Left kidney (tissue), 2 donors: ENCODE data around the gene SLC2A14. TPM values are rescaled to one million over a fixed set of nuclear protein-coding genes. Genes with fewer than 3 reads are reported as not detected.
"Not testable (repeated sequence)": the region's sequence is repeated elsewhere in the genome, so short reads cannot be mapped to it uniquely, and the experiment has no call there.

Source experiments
- DNase-seq: peaks from one replicate; pipeline ENCODE4 v3.0.0-alpha.2; 2013
- polyA plus RNA-seq: library from polyadenylated mRNA; unstranded; fragments of 120-200 nt; gene quantifications from one replicate; pipeline ENCODE4 v1.2.1, GENCODE V29; 2013; ENCODE audit not compliant: insufficient read length

SLC2A14 gene
- polyA plus RNA-seq, 1 donor = 0.67 TPM

DNA sequence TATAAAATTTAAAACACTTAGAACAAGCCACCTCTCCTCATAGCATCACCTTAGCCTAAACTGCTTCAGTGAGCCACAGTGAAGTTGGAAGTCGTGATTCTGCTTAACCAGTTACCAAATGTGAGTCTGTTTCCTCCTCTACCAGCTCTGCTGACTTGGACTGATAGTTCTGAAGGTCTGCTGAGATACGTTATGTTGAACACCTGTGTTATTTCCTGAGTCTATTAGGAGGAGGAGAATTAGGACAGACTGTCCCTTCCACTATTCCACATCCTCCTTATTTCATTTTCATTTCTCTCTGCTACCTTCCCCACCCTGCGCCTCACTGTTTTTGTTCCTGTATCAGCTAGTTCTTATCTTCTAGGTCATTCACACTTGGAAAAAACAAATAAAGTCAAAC, 2.4 kb downstream of the SLC2A14 start:
- no peak for DNase-seq

DNA sequence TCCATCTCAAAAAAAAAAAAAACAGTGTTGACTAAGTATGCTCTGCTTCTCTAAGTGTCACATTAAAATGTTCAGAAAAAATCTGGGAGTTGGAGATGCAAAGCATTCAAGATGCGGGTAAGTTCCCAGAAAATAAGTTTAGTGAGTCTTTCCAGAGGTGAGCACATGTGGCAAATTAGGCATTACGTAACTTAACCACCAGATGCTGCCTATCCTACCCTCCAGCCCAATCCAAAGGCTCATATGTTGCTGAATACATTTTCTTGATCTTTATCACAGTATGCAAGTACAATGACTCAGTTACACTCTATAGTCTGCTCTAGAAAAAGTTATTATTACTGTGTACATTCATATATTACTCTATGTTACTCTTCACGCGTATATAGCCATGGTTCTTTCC, 3.6 kb downstream of the SLC2A14 start:
- DNase-seq = no peak

DNA sequence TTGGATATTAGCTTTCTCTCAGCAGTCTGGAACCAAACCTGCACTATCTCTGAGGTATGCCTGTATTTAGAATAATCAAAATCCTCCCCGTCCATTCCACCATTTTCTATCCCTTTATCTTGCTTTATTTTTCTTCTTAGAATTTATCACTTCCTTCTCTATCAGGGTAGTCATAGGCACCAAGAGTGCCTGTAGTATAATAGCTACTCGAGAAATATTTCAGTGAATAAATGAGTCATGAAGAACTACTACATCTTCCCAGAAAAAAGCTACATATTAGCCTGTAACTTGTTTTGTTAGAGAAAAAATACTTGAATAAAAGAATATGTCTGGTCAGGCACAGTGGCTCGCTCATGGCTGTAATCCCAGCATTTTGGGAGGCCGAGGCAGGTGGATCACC, 4.3 kb downstream of the SLC2A14 start:
- DNase-seq = no peak

DNA sequence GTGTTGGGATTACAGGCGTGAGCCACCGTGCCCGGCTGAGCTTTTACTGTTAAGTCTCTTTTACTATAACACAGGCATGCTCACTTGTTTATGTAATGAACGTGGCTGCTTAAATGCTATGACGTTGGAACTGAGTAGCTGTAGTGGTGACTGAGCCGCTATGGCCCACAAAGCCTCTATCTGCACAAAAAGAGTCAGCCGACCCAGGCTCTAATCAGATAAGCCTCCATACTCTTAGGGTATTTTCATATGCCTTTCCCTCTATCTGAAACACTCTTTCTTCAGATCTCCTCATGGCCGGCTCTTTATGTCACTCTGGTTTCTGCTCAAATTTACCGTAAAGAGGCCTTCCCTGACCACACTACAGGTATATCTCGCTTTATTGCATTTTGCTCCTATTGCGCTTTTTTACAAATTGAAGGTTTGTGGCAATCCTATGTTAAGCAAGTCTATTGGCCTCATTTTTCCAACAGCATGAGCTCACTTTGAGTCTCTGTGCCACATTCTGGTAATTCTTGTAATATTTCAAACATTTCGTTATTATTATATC, 8.0 kb downstream of the SLC2A14 start:
- no peak for DNase-seq

DNA sequence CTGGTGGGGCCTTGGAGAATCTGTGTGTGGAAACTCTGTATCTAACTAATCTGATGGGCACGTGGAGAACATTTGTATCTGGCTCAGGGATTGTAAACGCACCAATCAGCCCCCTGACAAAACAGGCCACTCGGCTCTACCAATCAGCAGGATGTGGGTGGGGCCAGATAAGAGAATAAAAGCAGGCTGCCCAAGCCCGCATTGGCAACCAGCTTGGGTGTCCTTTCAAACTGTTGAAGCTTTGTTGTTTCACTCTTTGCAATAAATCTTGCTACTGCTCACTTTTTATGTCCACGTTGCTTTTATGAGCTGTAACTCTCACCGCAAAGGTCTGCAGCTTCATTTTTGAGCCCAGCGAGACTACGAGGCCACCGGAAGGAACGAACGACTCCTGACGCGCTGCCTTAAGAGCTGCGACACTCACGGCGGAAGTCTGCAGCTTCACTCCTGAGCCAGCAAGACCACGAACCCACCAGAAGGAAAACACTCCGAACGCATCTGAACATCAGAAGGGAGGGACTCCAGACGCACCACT, 9.8 kb downstream of the SLC2A14 start:
- DNase-seq = not testable (repeated sequence)

DNA sequence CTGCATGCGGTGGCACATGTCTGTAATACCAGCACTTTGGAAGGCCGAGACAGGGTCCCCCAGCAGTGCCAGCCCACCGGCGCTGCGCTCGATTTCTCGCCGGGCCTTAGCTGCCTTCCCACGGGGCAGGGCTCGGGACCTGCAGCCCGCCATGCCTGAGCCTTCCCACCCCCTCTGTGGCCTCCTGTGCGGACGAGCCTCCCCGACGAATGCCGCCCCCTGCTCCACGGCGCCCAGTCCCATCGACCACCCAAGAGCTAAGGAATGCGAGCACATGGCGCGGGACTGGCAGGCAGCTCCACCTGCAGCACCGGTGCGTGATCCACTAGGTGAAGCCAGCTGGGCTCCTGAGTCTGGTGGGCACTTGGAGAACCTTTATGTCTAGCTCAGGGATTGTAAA, 10.4 kb downstream of the SLC2A14 start:
- not testable (repeated sequence) for DNase-seq

DNA sequence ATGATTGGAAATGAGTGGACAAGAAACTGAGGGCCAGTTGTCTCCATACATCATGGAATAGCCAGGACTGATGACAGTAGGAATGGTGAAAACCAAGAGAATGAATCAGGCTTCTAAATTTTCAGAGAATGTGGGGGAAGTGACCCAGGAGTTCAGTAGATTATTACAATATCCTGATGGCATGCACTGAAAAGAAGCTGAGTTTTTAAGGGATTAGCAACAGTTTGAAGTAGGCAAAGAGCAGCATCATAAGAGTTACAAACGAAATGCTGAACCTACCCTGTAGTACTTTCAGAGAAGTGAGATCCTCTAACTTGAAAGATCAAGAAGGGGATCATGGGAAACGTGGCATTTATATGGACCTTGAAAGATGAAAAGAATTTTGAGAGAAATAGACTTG, 13.2 kb downstream of the SLC2A14 start:
- DNase-seq = no peak

DNA sequence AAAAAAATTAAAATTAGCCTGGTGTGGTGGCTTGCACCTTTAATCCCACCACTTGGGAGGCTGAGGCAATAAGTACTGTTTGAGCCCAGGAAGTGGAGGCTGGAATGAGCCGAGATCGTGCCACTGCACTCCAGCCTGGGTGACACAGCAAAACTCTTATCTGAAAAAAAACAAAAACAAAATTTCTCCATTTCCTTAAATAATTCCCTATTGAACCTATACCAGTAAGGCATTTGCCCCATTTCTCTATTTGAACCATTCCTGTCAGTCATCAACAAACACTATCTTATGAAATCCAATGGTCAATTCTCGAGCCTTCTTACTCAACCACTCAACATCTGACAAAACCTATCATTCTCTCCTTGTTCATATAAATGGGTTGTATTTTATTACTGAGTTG, 14.7 kb downstream of the SLC2A14 start:
- no peak for DNase-seq

DNA sequence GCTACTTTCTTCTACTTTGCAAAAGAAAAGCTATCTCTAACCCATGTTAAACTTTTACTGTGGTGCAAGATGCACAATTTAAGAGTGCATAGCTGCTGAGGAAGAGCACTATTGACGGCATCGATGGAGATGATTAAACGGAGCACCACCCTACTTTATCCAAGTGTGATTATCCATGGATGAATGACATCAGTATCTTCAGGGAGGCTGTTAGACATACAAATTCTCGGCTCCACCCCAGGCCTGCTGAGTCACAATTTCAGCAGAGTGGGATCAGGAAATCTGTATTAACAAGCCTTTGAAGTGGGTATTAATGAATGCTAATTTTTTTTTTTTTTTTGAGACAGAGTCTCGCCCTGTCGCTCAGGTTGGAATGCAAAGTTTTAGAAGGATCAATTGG, 16.2 kb downstream of the SLC2A14 start:
- DNase-seq = no peak

DNA sequence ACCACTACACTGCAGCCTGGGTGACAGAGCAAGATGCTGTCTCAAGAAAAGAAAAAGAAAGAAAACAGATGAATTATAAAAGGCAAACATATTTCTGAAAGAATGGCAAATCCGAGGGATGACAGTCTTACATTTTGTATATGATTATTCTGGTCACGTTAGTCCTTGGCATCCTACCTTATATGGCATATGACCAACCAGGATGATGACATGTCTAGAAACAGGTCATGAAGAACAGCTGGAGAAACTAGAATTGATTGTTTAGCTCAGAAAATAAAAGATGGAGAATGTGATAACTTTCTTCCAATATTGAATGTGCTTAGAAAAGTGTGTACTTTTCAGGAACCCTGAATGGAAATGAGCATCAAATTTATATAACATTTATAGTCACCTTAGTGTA, 19.2 kb downstream of the SLC2A14 start:
- no peak for DNase-seq

DNA sequence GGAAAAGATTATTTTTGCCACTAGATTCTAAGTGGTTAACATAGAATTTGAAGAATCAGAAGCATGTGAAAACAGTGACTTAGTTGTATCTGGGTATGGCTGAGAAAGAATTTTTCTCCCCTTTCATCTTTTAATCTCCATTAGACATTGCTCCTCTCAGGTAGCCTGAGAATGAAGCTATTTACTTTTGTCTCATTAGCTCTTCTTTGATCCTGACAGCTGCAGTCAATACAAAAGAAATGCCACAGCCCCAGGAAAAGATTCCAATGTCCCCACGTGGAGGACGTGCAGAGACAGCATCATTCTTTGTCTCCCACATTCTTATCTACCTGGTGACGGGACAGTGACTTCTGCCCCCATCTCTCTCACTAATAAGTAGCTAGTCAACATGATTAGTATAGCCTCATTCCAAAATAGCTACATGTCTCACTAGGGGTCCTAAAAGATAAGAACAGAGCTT, 21.1 kb downstream of the SLC2A14 start:
- not testable (repeated sequence) for DNase-seq

DNA sequence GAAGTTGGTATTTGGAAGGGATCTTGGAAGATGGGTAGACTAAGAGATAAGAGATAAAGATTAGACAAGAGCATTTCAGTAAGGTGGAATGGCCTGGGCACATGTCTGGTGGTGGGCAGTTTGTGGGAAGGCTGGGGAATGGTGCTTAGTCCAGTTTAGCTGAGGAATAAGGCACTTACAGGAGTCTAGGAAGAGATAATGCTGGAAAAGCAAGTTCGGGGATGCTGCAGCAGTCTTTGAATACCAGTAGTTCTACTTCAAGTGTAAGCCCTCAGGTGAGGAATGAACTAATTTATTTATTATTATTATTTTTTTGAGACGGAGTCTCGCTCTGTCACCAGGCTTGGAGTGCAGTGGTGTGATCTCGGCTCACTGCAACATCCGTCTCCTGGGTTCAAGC, 22.6 kb downstream of the SLC2A14 start:
- not testable (repeated sequence) for DNase-seq

DNA sequence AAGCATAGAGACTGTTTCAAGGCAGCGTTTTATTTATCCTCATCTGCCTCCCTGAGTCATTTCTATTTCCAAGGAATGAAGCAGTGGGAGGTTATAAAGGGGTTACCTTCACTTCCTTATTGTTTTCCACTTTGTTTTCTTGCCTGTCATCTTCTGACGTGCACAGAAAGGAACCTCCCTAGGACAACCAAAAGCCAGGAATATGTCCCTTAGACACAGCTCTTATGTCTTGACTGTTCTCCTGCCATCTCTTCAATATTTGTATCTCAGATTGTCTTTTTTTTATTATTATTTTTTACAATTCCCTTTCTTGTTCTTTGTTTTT, 24.7 kb downstream of the SLC2A14 start:
- DNase-seq = not testable (repeated sequence)

DNA sequence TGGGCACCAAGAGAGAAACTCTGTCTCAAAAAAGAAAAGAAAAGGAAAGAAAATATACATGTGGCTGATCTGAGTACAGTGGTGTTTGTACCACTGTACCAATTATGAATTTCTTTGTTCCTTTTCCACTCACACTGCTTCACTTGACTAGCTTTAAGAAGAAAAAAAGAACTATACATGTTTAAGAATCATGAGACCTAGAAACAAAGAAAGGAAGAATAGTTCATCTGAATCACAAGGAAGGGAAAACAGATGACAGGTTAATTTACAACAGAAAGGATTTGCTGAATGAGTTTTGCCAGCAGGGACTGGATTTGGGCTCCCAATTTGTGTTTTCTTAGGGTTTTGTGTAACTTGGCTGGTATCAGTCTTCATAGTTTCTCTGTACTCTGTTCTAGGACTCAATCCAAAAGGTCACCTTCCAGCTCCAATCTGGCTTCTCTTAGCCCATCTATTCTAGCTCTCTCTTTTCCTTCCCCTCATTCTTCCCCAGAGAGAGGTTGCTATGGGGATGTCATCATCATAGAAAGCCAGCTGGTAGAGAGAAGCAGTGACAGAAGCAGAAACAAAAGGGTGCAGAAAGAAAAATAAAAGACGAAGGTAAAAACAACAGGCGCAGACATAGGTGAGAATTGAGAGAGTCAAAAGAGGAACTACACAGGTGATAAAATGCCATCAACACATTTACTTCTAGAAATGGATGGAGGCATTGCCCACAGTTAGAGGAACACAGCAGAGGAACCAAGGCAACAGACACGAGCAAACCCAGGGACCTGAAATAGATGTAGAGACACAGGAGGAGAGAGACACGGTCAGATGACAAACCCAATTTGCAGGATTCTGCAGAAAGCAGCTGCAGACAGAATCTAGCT, 25.3 kb downstream of the SLC2A14 start:
- not testable (repeated sequence) for DNase-seq

DNA sequence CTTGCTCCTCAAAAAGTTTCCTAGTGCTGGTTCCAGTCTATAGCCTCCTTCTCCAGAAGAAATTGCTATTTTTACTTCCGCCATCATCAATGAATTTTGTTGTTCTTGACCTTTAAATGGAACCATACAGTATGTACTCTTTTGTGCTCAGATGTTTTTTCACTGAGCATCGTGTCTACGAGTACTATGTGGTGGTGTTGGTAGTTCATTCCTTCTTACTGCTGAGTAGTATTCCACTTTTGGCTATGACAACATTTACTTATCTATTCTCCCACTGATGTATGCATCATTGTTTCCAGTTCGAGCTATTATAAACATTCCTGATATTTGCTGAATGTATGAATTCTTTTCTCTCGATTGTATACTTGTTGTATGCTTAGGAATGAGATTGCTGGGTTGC, 28.6 kb downstream of the SLC2A14 start:
- no peak for DNase-seq

DNA sequence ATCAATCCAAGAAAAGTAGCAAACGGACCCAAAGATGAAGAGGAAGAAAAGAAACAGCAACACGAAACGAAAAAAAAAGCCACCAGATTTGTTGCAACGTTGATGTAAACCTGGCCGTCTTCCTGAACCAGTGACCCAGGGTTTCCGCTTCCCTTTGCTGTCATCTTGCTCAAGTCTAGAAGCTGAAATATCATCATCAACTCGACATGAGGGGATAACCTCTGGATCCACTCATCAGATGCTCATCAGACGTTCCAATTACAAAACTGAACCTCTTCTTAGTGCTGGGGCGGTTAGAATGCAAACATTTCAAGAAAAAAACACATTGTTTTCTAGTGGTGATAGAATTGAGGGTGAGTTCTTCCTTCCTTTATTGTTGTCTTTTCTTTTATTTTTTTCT, 29.1 kb downstream of the SLC2A14 start:
- not testable (repeated sequence) for DNase-seq

DNA sequence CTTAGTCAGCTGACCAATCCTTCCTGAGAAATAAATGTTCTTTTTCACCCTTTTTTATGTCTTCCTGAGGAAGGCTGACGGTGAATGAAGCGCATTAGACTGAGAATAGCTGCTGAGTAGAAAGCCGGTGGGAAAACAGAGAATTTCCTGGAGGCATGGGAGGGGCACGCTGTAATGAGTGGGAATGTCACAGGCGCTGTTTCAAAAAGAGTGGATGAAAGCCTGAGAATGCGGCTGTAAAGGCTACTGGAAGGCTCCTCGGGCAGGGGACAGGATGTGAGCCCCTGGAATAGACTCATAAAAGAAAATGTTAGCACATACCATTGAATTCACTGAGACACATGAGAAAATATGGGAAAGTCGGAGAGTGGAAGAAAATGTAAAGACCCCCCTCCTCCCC, 29.6 kb downstream of the SLC2A14 start:
- DNase-seq = not testable (repeated sequence)

DNA sequence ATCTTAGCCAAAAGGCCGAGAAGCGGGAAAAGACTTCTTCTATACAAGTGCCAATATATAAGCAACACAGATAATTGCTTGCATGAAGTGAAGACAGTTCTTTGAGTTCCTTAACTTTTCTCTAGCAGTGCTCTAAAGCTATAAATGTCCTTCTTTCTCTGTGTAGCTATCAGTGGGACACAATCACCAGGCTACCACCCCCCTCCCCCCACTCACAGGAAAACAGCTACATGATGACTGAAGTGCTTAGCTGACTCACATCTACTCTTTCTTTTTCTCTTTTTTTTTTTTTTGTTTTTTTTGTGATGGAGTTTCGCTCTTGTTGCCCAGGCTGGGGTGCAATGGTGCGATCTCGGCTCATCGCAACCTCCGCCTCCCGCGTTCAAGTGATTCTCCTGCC, 30.3 kb downstream of the SLC2A14 start:
- not testable (repeated sequence) for DNase-seq

DNA sequence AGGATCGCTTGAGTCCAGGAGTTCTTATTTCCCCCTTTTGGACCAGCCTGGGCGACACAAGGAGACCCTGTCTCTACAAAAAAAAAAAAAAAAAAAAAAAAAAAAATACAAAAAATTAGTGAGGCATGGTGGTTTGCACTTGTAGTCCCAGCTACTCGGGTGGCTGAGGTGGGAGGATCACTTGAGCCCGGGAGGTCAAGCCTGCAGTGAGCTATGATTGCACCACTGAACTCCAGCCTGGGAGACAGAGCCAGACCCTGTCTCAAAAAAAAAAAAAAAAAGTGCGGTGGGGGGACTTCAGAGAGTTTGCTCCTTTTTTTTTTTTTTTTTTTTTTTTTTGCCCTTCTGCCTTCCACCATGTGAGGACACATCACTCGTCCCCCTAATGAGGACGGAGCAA, 32.9 kb downstream of the SLC2A14 start:
- not testable (repeated sequence) for DNase-seq

DNA sequence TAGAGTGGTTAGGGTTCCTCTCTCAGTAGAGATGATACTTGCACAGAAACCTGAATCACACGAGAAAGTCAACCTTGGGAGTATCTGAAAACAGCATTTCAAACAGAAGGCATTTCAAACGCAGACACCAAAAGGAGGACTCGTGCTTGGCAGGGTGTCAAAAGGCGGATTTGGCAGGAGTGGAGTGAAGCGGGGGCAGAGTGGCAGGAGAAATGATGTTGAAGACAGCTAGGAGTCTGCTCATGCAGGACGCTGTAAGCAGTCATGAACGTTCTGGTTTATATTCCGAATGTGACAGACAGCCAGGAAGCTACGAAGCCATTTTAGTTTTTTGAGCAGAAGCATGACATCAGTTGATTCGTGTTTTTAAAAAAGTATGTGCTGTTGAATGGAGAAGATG, 33.5 kb downstream of the SLC2A14 start:
- not testable (repeated sequence) for DNase-seq

DNA sequence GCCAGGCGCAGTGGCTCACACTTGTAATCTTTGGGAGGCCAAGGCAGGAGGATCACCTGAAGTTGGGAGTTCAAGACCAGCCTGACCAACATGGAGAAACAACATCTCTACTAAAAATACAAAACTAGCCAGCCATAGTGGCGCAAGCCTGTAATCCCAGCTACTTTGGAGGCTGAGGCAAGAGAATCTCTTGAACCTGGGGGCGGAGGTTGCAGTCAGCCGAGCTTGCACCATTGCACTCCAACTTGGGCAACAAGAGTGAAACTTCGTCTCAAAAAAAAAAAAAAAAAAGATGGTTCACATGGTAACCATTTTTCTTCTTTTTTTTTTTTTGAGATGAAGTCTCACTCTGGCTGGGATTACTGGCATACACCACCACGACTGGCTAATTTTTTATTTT, 35.3 kb downstream of the SLC2A14 start:
- no peak for DNase-seq

DNA sequence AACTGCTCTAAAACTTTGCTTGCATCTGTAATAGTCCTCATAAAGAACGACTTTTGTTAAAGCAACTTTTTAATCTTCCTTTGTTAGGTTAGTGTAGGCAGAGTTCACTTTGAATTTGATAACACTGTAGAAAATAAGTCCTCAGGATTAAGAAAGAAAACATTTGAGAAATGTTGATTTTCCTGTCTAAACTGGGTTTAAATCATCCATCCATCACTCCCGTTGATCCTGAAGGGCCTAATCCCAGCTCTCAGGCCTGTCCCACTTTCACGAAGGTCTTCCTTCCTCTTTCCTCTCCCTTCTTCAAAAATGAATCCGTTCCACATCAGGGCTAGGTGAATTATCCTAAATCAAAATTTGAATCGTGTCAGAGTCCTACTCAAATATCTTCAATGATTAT, 36.9 kb downstream of the SLC2A14 start:
- no peak for DNase-seq

DNA sequence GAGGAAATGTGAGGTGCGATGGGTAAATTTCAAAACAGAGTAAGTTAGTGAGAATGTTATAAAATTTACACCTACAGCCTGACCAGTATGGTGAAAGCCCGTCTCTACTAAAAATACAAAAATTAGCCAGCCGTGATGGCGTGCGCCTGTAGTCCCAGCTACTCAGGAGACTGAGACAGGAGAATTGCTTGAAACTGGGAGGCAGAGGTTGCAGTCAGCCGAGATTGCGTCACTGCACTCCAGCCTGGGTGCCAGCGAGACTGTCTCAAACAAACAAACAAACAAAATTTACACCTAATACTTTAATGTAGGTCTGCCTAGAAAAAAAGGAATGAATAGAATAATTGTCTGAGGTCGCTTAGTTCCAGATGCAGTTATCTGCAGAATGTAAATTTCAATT, 37.6 kb downstream of the SLC2A14 start:
- DNase-seq = no peak

DNA sequence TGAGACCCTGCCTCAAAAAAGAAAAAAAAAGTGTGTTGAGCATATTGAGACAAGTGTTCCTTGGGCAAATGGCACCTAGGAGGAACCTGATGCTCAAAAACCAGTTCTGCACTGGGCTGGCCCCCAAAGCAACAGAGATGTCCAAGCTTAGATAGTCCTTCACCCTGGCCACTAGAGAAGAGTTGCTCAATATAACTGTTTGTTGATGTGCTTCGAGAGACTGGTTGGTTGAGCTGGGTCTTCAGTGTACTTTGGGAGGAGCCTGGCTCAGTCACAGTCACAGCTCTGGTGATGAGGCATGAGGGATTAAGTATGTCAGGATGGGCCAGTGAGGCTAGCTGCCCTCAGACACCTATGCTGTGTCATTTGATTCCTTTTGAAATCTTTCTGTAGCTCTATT, 38.0 kb downstream of the SLC2A14 start:
- DNase-seq = no peak
